Ovary (tissue), 9 donors: ENCODE measurements around the gene WFIKKN2. TPM values are rescaled to one million over a fixed set of nuclear protein-coding genes. Genes with fewer than 3 reads are reported as not detected.
"Not testable (repeated sequence)": the region's sequence is repeated elsewhere in the genome, so short reads cannot be mapped to it uniquely, and the experiment has no call there.

Experiments used
- DNase-seq, 5 donors: peaks; one replicate each; pipeline ENCODE4 v3.0.0-alpha.2; 2019 to 2020
- H3K27ac ChIP-seq, 2 donors: fragments of 200-600 bp; one replicate each; pipeline versions ENCODE4 v1.5.1 to v1.8.0; 2019 to 2022
- H3K27me3 ChIP-seq: fragments of 200-600 bp; one replicate; pipeline ENCODE4 v1.8.0; 2022
- H3K36me3 ChIP-seq: fragments of 200-600 bp; sonication (generic); one replicate; pipeline ENCODE4 v1.5.1; 2019
- H3K4me1 ChIP-seq: one replicate; pipeline ENCODE4 v1.8.1; 2013; ENCODE audit warnings: mild to moderate bottlenecking, moderate library complexity; ENCODE audit not compliant: insufficient read depth
- H3K4me3 ChIP-seq: fragments of 200-600 bp; sonication (generic); one replicate; pipeline ENCODE4 v1.5.1; 2017
- H3K9me3 ChIP-seq, 2 donors: fragments of 200-600 bp in 1 of 2; sonication (generic) in 1 of 2; one replicate each; pipeline versions ENCODE4 v1.5.1 to v1.8.1; 2013 to 2019; ENCODE audit warnings: mild to moderate bottlenecking in 1 of 2, moderate library complexity in 1 of 2
- CTCF ChIP-seq, 3 donors: fragments of 450-650 bp in 2 of 3; fragments of 200-600 bp in 1 of 3; IDR thresholded peaks; one replicate each; pipeline versions ENCODE4 v1.5.1 to v1.8.0; 2016 to 2022; ENCODE audit warnings: antibody characterized with exemption in 3 of 3, mild to moderate bottlenecking in 1 of 3
- EP300 ChIP-seq: sonication (generic); formaldehyde crosslinking; IDR thresholded peaks from one replicate; pipeline ENCODE4 v1.6.1; 2017; ENCODE audit warnings: antibody characterized with exemption
- POLR2A ChIP-seq: fragments of 450-650 bp; IDR thresholded peaks from one replicate; pipeline ENCODE4 v1.6.1; 2017; ENCODE audit warnings: antibody characterized with exemption, mild to moderate bottlenecking, moderate library complexity
- WGBS, 3 donors: extraction: QIAGEN DNeasy Blood & Tissue Kit in 1 of 3; methylation state at CpG; one replicate each; pipeline versions ENCODE4 v1.1.5 to v1.1.7; 2013 to 2017; 5-methylcytosine and 5-hydroxymethylcytosine counted together
- intact Hi-C, 4 donors: fragments of 100-400 bp; cut with DNase I; formaldehyde crosslinking; loops; one replicate each; pipeline versions ENCODE4 v1.11.0 to v1.15.1; 2022 to 2023
- polyA plus RNA-seq, 2 donors: library from polyadenylated mRNA; stranded (reverse); fragments of 200-250 nt in 1 of 2; fragments of 350-450 nt in 1 of 2; fragmentation: Illumina TruSeq in 1 of 2; extraction: RNeasy Lipid Tissue Mini Kit (QIAGEN cat#74804) in 1 of 2; gene quantifications; one replicate each; pipeline ENCODE4 v1.2.3, GENCODE V29; 2013 to 2014
- total RNA-seq, 7 donors: library from RNA; depleted of rRNA in 2 of 7; stranded (reverse); fragments of >200 nt in 2 of 7; fragmentation: NEBNext Ultra II Directional in 3 of 7; extraction: Animal tissue kit (Norgen Biotek cat#: 25700) in 3 of 7; gene quantifications; one replicate each; pipeline versions ENCODE4 v1.1.0 to v1.2.4, GENCODE V29; 2016 to 2023
- donor health status: DM: no; HTN: no; CAD: no; lungs with moderate emphysema.
- donor health status: DM: no; HTN: no; CAD: no.
- donor health status: Bipolar disorder and iron deficiency.
- donor health status: DM: yes; HTN: yes; CAD: no.
- donor health status: DM: no; HTN: no; CAD: no.
- donor health status: DM: yes; HTN: yes; CAD: no.

The WFIKKN2 gene
- total and polyA plus RNA-seq, 9 donors: 20.9 to 178 (median 91.3) TPM

- no peak for TF ChIP-seq CTCF (IDR thresholded peaks at IDR 0.05)
- Histone ChIP-seq H3K36me3 (no peaks in the 10 kb centered on the region), H3K27me3 (no peaks in the 10 kb centered on the region), H3K27ac (no peak overlapping the region), H3K9me3 (no peaks in the 10 kb centered on the region), H3K4me3 (no peak overlapping the region), H3K4me1 (peaks cover 3% of the 10 kb centered on the region)
- intact Hi-C loops: no loop called here
- no peak for DNase-seq
- WGBS, 3 donors: 80 to 88% (median 81%) methylated on average over 6 of the region's 6 CpGs
These were observed 31.7 kb upstream of the WFIKKN2 start for GRCh38 chr17:50803676-50804075.

GRCh38 chr17:50804749-50805475 is 30.5 kb upstream of the WFIKKN2 start:
- H3K4me1 ChIP-seq, intact Hi-C loops, H3K27me3 ChIP-seq, H3K36me3 ChIP-seq, H3K27ac ChIP-seq, H3K4me3 ChIP-seq, DNase-seq, H3K9me3 ChIP-seq: not testable (repeated sequence)
- 93 to 97% (median 96%) methylated on average over 13 of the region's 13 CpGs for WGBS, 3 donors

GRCh38 chr17:50805486-50805885 is 29.9 kb upstream of the WFIKKN2 start:
- Histone ChIP-seq H3K9me3 (no peaks in the 10 kb centered on the region), H3K4me1 (peaks cover 3% of the 10 kb centered on the region), H3K36me3 (no peaks in the 10 kb centered on the region), H3K27me3 (no peaks in the 10 kb centered on the region), H3K4me3 (no peak overlapping the region), H3K27ac (no peak overlapping the region)
- peak in 1 of 5 donors; percentile 58 for DNase-seq
- intact Hi-C loops: no loop called here
- no peak for TF ChIP-seq CTCF (IDR thresholded peaks at IDR 0.05)
- TF ChIP-seq POLR2A: no peak
- TF ChIP-seq EP300: no peak
- 40 to 45% (median 42%) methylated on average over 6 of the region's 6 CpGs for WGBS, 3 donors

GRCh38 chr17:50806141-50806643 is 29.2 kb upstream of the WFIKKN2 start:
- Histone ChIP-seq H3K27me3 (no peaks in the 10 kb centered on the region), H3K36me3 (no peaks in the 10 kb centered on the region), H3K9me3 (no peaks in the 10 kb centered on the region), H3K4me3 (no peak overlapping the region), H3K27ac (no peak overlapping the region), H3K4me1 (peaks cover 3% of the 10 kb centered on the region)
- peak in 1 of 5 donors; percentile 69 for DNase-seq
- 47 to 59% (median 55%) methylated on average over 11 of the region's 11 CpGs for WGBS, 3 donors
- no peak for TF ChIP-seq POLR2A
- TF ChIP-seq EP300: no peak
- no peak for TF ChIP-seq CTCF (IDR thresholded peaks at IDR 0.05)
- intact Hi-C loops: no loop called here

- Histone ChIP-seq H3K27me3 (no peaks in the 10 kb centered on the region), H3K36me3 (no peaks in the 10 kb centered on the region), H3K4me1 (peaks cover 3% of the 10 kb centered on the region), H3K27ac (no peak overlapping the region), H3K4me3 (no peak overlapping the region), H3K9me3 (no peaks in the 10 kb centered on the region)
- 78 to 87% (median 87%) methylated on average over 2 of the region's 2 CpGs for WGBS, 3 donors
- no peak for DNase-seq
- TF ChIP-seq EP300 (no peak), POLR2A (no peak), CTCF (IDR thresholded peaks at IDR 0.05) (no peak)
- intact Hi-C loops: no loop called here
These were observed 28.4 kb upstream of the WFIKKN2 start for GRCh38 chr17:50807009-50807408.
